ENCODE measurements around the gene CHST8. TPM values are rescaled to one million over a fixed set of nuclear protein-coding genes. Genes with fewer than 3 reads are reported as not detected.

The CHST8 gene
- total RNA-seq, 1 donor from 2014 or later, result not detected

- no peak for TF ChIP-seq CTCF (IDR thresholded peaks at IDR 0.05; ENCODE audit: insufficient read depth, low read length, poor library complexity, severe bottlenecking)
- H3K27me3 ChIP-seq (ENCODE audit: control insufficient read depth, insufficient read depth, low read length), result no peaks in the 10 kb centered on the region
- no peak for DNase-seq (ENCODE audit: low read depth)
- no peaks in the 10 kb centered on the region for H3K36me3 ChIP-seq (ENCODE audit: control insufficient read depth, insufficient read depth, low read length)
- H3K4me3 ChIP-seq (ENCODE audit: low read depth, low read length), result no peak overlapping the region
Measured at GRCh38 chr19:33667881-33668280, 46.1 kb downstream of the CHST8 start.

- no peak for TF ChIP-seq CTCF (IDR thresholded peaks at IDR 0.05; ENCODE audit: insufficient read depth, low read length, poor library complexity, severe bottlenecking)
- no peaks in the 10 kb centered on the region for H3K36me3 ChIP-seq (ENCODE audit: control insufficient read depth, insufficient read depth, low read length)
- DNase-seq (ENCODE audit: low read depth), result no peak
- H3K27me3 ChIP-seq (ENCODE audit: control insufficient read depth, insufficient read depth, low read length), result no peaks in the 10 kb centered on the region
- no peak overlapping the region for H3K4me3 ChIP-seq (ENCODE audit: low read depth, low read length)
Measured at GRCh38 chr19:33668968-33669367, 47.2 kb downstream of the CHST8 start.

GRCh38 chr19:33669376-33669775, 47.6 kb downstream of the CHST8 start:
- Histone ChIP-seq H3K36me3 (ENCODE audit: control insufficient read depth, insufficient read depth, low read length) (no peaks in the 10 kb centered on the region), H3K27me3 (ENCODE audit: control insufficient read depth, insufficient read depth, low read length) (no peaks in the 10 kb centered on the region), H3K4me3 (ENCODE audit: low read depth, low read length) (no peak overlapping the region)
- no peak for DNase-seq (ENCODE audit: low read depth)
- no peak for TF ChIP-seq CTCF (IDR thresholded peaks at IDR 0.05; ENCODE audit: insufficient read depth, low read length, poor library complexity, severe bottlenecking)

GRCh38 chr19:33670398-33670797, 48.6 kb downstream of the CHST8 start:
- TF ChIP-seq CTCF (IDR thresholded peaks at IDR 0.05; ENCODE audit: insufficient read depth, low read length, poor library complexity, severe bottlenecking), result no peak
- H3K36me3 ChIP-seq (ENCODE audit: control insufficient read depth, insufficient read depth, low read length), result no peaks in the 10 kb centered on the region
- DNase-seq (ENCODE audit: low read depth), result no peak
- H3K4me3 ChIP-seq (ENCODE audit: low read depth, low read length), result no peak overlapping the region
- H3K27me3 ChIP-seq (ENCODE audit: control insufficient read depth, insufficient read depth, low read length), result no peaks in the 10 kb centered on the region

- no peak for TF ChIP-seq CTCF (IDR thresholded peaks at IDR 0.05; ENCODE audit: insufficient read depth, low read length, poor library complexity, severe bottlenecking)
Measured at GRCh38 chr19:33671211-33671610, 49.5 kb downstream of the CHST8 start.

GRCh38 chr19:33673258-33673875, 51.6 kb downstream of the CHST8 start:
- TF ChIP-seq CTCF (IDR thresholded peaks at IDR 0.05; ENCODE audit: insufficient read depth, low read length, poor library complexity, severe bottlenecking), result no peak
- H3K27me3 ChIP-seq (ENCODE audit: control insufficient read depth, insufficient read depth, low read length), result no peaks in the 10 kb centered on the region
- H3K36me3 ChIP-seq (ENCODE audit: control insufficient read depth, insufficient read depth, low read length), result no peaks in the 10 kb centered on the region
- H3K4me3 ChIP-seq (ENCODE audit: low read depth, low read length), result no peak overlapping the region
- no peak for DNase-seq (ENCODE audit: low read depth)

More at GRCh38 chr19:33671211-33671610, 49.5 kb downstream of the CHST8 start:
- DNase-seq (ENCODE audit: low read depth), result no peak
- Histone ChIP-seq H3K4me3 (ENCODE audit: low read depth, low read length) (no peak overlapping the region), H3K27me3 (ENCODE audit: control insufficient read depth, insufficient read depth, low read length) (no peaks in the 10 kb centered on the region), H3K36me3 (ENCODE audit: control insufficient read depth, insufficient read depth, low read length) (no peaks in the 10 kb centered on the region)

Data from kidney epithelial cell (primary cell).